Measurements from ENCODE around the gene CTIF. TPM values are rescaled to one million over a fixed set of nuclear protein-coding genes. Genes with fewer than 3 reads are reported as not detected.
A peak's percentile ranks its signal among the peaks of the same experiment; 100 is the strongest.

CTIF gene
- total and polyA plus RNA-seq, 10 donors, result 5.2 to 39.2 (median 18.5) TPM

- Histone ChIP-seq H3K27ac (peak overlapping the region in 6 of 8 donors; percentile 11 to 40 (median 36)), H3K27me3 (replicated peaks in 1 of 7) (no peaks in the 10 kb centered on the region), H3K4me3 (no peak overlapping the region), H3K4me1 (peaks cover 5 to 38% (median 23%) of the 10 kb centered on the region in 6 donors), H3K9me3 (no peaks in the 10 kb centered on the region), H3K36me3 (no peaks in the 10 kb centered on the region)
- 80 to 93% (median 87%) methylated on average over 6 to 7 of the region's 7 CpGs for WGBS, 5 donors
- TF ChIP-seq CTCF (IDR thresholded peaks at IDR 0.05 in 8 of 11, conservative IDR thresholded peaks at IDR 0.05 in 3 of 11), result no peak
- TF ChIP-seq POLR2AphosphoS5 (IDR thresholded peaks at IDR 0.05), result no peak
- TF ChIP-seq POLR2A (IDR thresholded peaks at IDR 0.05), result no peak
- intact Hi-C loops (cut with DNase I; ENCODE audit: low total_unique reads), result no loop called here
- DNase-seq, result peak; percentile 72
Measured at GRCh38 chr18:48801728-48802542, 263.1 kb downstream of the CTIF start.

DNA sequence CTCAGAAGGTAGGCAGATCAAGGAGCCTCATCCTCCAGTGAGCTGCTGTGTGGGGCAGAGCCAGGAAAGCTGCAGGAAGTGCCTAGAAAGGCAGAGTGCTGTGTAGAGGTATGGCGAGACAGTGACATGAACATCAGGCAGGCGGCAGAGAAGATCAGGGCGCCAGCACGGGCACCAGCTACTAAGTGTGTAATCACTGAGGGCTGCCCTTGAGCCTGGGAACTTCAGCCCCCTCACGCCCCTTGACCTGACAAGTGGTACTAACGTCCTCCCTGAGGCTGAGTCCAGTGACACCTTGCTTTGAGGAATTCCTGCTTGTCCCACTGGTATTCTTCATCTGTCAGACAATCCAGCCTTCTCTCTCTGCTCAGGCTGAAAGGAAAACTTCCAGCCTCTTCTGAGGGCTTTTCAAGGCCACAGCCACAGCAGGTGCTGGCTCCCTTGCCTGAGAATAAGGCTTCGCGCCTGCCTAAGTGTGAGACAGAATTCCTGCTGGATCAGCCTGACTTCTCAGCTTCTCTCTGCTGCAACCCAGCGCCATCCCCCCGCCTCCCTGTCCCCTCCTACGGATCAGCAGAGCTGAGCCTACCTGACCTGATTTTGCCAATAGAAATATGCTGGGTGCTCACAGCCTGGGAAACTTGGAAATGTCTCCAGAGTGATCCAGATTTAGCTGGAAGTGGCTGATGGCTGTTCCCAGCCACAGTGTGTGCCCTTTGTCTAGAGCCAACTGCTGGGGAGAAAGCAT, 263.9 kb downstream of the CTIF start:
- peak; percentile 58 for DNase-seq
- no peaks in the 10 kb centered on the region for H3K36me3 ChIP-seq
- peak overlapping the region in 3 of 8 donors; percentile 32 to 40 (median 39) for H3K27ac ChIP-seq
- no peaks in the 10 kb centered on the region for H3K9me3 ChIP-seq
- intact Hi-C loops (cut with DNase I; ENCODE audit: low total_unique reads), result no loop called here
- TF ChIP-seq POLR2A (IDR thresholded peaks at IDR 0.05) (no peak), POLR2AphosphoS5 (IDR thresholded peaks at IDR 0.05) (no peak), CTCF (IDR thresholded peaks at IDR 0.05 in 8 of 11, conservative IDR thresholded peaks at IDR 0.05 in 3 of 11) (no peak)
- WGBS, 5 donors, result 87 to 95% (median 92%) methylated on average over 11 of the region's 11 CpGs
- H3K27me3 ChIP-seq (replicated peaks in 1 of 7), result no peaks in the 10 kb centered on the region
- H3K4me1 ChIP-seq, result peaks cover 8 to 44% (median 26%) of the 10 kb centered on the region in 6 donors
- no peak overlapping the region for H3K4me3 ChIP-seq

GRCh38 chr18:48803518-48803917, 264.7 kb downstream of the CTIF start:
- 96 to 100% (median 98%) methylated on average over 3 of the region's 3 CpGs for whole genome bisulfite sequencing, 5 donors
- intact Hi-C loops (cut with DNase I; ENCODE audit: low total_unique reads), result no loop called here
- Histone ChIP-seq H3K4me1 (peaks cover 8 to 38% (median 26%) of the 10 kb centered on the region in 6 donors), H3K9me3 (no peaks in the 10 kb centered on the region), H3K4me3 (no peak overlapping the region), H3K27ac (no peak overlapping the region), H3K36me3 (no peaks in the 10 kb centered on the region), H3K27me3 (replicated peaks in 1 of 7) (no peaks in the 10 kb centered on the region)
- no peak for TF ChIP-seq CTCF (IDR thresholded peaks at IDR 0.05 in 8 of 11, conservative IDR thresholded peaks at IDR 0.05 in 3 of 11)
- TF ChIP-seq POLR2AphosphoS5 (IDR thresholded peaks at IDR 0.05), result no peak
- TF ChIP-seq POLR2A (IDR thresholded peaks at IDR 0.05), result no peak
- DNase-seq, result peak; percentile 45
